Measurements from ENCODE around the gene FLACC1. TPM values are rescaled to one million over a fixed set of nuclear protein-coding genes. Genes with fewer than 3 reads are reported as not detected.

The FLACC1 gene
- total RNA-seq, 2 experiments from 2014 or later = 4.5 to 4.8 TPM

DNA sequence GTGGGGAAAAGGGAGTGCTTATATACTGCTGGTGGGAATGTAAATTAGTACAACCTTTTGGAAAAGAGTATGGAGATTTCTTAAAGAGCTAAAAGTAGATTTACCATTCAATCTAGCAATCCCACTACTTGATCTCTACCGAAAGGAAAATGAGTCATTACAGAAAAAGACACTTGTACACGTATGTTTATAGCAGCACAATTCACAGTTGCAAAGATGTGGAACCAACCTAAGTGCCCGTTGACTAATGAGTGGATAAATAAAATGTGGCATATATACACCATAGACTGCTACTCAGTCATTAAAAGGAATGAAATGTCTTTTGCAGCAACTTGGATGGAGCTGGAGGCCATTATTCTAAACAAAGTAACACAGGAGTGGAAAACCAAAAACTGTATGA lies 29.5 kb downstream of the FLACC1 start:
- TF ChIP-seq, protein P1, sequence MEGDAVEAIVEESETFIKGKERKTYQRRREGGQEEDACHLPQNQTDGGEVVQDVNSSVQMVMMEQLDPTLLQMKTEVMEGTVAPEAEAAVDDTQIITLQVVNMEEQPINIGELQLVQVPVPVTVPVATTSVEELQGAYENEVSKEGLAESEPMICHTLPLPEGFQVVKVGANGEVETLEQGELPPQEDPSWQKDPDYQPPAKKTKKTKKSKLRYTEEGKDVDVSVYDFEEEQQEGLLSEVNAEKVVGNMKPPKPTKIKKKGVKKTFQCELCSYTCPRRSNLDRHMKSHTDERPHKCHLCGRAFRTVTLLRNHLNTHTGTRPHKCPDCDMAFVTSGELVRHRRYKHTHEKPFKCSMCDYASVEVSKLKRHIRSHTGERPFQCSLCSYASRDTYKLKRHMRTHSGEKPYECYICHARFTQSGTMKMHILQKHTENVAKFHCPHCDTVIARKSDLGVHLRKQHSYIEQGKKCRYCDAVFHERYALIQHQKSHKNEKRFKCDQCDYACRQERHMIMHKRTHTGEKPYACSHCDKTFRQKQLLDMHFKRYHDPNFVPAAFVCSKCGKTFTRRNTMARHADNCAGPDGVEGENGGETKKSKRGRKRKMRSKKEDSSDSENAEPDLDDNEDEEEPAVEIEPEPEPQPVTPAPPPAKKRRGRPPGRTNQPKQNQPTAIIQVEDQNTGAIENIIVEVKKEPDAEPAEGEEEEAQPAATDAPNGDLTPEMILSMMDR (IDR thresholded peaks at IDR 0.05) = no peak
- Histone ChIP-seq H3K27ac (ENCODE audit: low read depth in 1 of 2, low read length in 2 of 2) (no peak overlapping the region), H3K4me3 (ENCODE audit: low read length) (no peak overlapping the region), H3K27me3 (ENCODE audit: control insufficient read depth in 1 of 2, insufficient read depth in 2 of 2, low read length in 2 of 2) (no peaks in the 10 kb centered on the region), H3K4me1 (ENCODE audit: insufficient read depth, low read length) (peaks cover 8% of the 10 kb centered on the region), H3K9me3 (ENCODE audit: control insufficient read depth in 1 of 2, insufficient read depth in 1 of 2, low read length in 2 of 2) (peaks cover 3 to 16% of the 10 kb centered on the region in 2 experiments), H3K36me3 (ENCODE audit: insufficient read depth, low read length) (no peaks in the 10 kb centered on the region)
- Mint-ChIP-seq H3K4me1 (ENCODE audit: low read depth) (no peaks in the 10 kb centered on the region), H3K36me3 (ENCODE audit: low read depth) (peaks cover 43% of the 10 kb centered on the region), H3K27me3 (no peaks in the 10 kb centered on the region), H3K27ac (no peak overlapping the region), H3K4me3 (no peak overlapping the region), H3K9me3 (peaks cover 21% of the 10 kb centered on the region)
- DNase-seq (no peak), ATAC-seq (ENCODE audit: poor library complexity) (no peak)
- CTCF ChIA-PET = interaction anchor here (0.6 kb wide), 1 partner anchor 991 kb away, joined by 3 read pairs; no protein-coding TSS in a partner anchor
- POLR2A ChIA-PET = interaction anchor here (0.6 kb wide), 1 partner anchor 628 kb away, joined by 3 read pairs; no protein-coding TSS in a partner anchor
- intact Hi-C loops (cut with DNase I, micrococcal nuclease) = no loop called here

DNA sequence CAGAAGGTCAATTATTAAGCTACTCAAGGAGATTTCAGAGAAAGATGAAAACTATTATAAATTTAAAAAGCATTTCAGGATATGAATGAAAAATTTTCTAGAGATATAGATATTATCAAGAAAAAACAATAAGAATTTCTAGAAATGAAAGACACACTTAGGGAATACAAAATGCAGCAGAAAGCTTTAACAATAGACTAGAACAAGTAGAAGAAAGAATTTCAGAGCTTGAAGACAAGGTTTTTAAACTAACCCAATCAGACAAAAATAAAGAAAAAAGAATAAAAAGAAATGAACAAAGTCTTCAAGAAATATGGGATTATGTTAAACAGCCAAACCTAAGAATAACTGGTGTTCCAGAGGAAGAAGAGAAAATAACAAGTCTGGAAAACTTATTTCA lies 34.4 kb downstream of the FLACC1 start:
- TF ChIP-seq, protein P1 (IDR thresholded peaks at IDR 0.05) = no peak
- Histone ChIP-seq H3K36me3 (ENCODE audit: insufficient read depth, low read length) (no peaks in the 10 kb centered on the region), H3K4me3 (ENCODE audit: low read length) (no peak overlapping the region), H3K4me1 (ENCODE audit: insufficient read depth, low read length) (no peaks in the 10 kb centered on the region), H3K9me3 (ENCODE audit: control insufficient read depth in 1 of 2, insufficient read depth in 1 of 2, low read length in 2 of 2) (peaks cover 15 to 24% of the 10 kb centered on the region in 2 experiments), H3K27me3 (ENCODE audit: control insufficient read depth in 1 of 2, insufficient read depth in 2 of 2, low read length in 2 of 2) (no peaks in the 10 kb centered on the region), H3K27ac (ENCODE audit: low read depth in 1 of 2, low read length in 2 of 2) (no peak overlapping the region)
- ChIA-PET CTCF (no interaction called here), POLR2A (no interaction called here)
- peaks cover 82% of the 10 kb centered on the region for H3K36me3 Mint-ChIP-seq (ENCODE audit: low read depth)
- no peak overlapping the region for H3K27ac Mint-ChIP-seq
- no peak overlapping the region for H3K4me3 Mint-ChIP-seq
- intact Hi-C loops (cut with DNase I, micrococcal nuclease) = no loop called here
- ATAC-seq (ENCODE audit: poor library complexity) = no peak
- no peak for DNase-seq
- no peaks in the 10 kb centered on the region for H3K27me3 Mint-ChIP-seq
- peaks cover 29% of the 10 kb centered on the region for H3K9me3 Mint-ChIP-seq
- H3K4me1 Mint-ChIP-seq (ENCODE audit: low read depth) = no peaks in the 10 kb centered on the region

DNA sequence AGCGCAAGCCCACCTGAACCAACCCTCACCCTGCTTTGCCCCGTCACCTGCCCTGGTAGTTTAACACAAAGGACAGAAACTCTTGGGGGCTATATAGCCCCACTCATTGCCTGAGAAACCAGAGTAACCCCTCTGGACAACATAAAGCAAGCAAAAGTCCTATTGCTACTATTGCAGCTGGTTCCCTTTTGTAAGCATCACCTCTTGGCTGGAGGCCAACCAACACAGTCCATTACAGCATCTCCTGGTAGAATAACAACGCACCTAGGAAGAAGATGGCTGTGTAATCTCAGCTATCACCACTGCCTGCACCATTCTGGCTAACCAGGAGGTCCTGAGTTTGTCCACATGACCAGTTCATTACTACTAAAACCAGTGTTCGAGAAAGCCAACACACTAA lies 36.4 kb downstream of the FLACC1 start:
- DNase-seq = no peak
- H3K27ac Mint-ChIP-seq = no peak overlapping the region
- no peaks in the 10 kb centered on the region for H3K27me3 ChIP-seq (ENCODE audit: control insufficient read depth in 1 of 2, insufficient read depth in 2 of 2, low read length in 2 of 2)
- H3K4me3 Mint-ChIP-seq = no peak overlapping the region
- H3K9me3 Mint-ChIP-seq = peaks cover 24% of the 10 kb centered on the region
- H3K27me3 Mint-ChIP-seq = no peaks in the 10 kb centered on the region
- POLR2A ChIA-PET = no interaction called here
- no peak overlapping the region for H3K27ac ChIP-seq (ENCODE audit: low read depth in 1 of 2, low read length in 2 of 2)
- no peak for ATAC-seq (ENCODE audit: poor library complexity)
- no peaks in the 10 kb centered on the region for H3K4me1 Mint-ChIP-seq (ENCODE audit: low read depth)
- no peak overlapping the region for H3K4me3 ChIP-seq (ENCODE audit: low read length)
- H3K36me3 ChIP-seq (ENCODE audit: insufficient read depth, low read length) = no peaks in the 10 kb centered on the region
- intact Hi-C loops (cut with DNase I, micrococcal nuclease) = no loop called here
- peaks cover 89% of the 10 kb centered on the region for H3K36me3 Mint-ChIP-seq (ENCODE audit: low read depth)
- TF ChIP-seq, protein P1 (IDR thresholded peaks at IDR 0.05) = no peak
- CTCF ChIA-PET = no interaction called here
- peaks cover 15 to 24% of the 10 kb centered on the region in 2 experiments for H3K9me3 ChIP-seq (ENCODE audit: control insufficient read depth in 1 of 2, insufficient read depth in 1 of 2, low read length in 2 of 2)
- no peaks in the 10 kb centered on the region for H3K4me1 ChIP-seq (ENCODE audit: insufficient read depth, low read length)
